GM10266 (cell line): ENCODE measurements around the gene STK33.

Source experiments
- DNase-seq: peaks from one replicate; pipeline ENCODE4 v3.0.0; 2012; ENCODE audit errors: extremely low spot score
- CTCF ChIP-seq: IDR thresholded peaks from 2 replicates; pipeline ENCODE4 v1.5.1; 2012; ENCODE audit warnings: mild to moderate bottlenecking, low read depth; ENCODE audit not compliant: control insufficient read depth, insufficient read depth; ENCODE audit errors: missing control alignments

STK33 gene

GRCh38 chr11:8603696-8604077 is 9.7 kb upstream of the STK33 start:
- DNase-seq, result no peak
- TF ChIP-seq CTCF, result no peak

DNA sequence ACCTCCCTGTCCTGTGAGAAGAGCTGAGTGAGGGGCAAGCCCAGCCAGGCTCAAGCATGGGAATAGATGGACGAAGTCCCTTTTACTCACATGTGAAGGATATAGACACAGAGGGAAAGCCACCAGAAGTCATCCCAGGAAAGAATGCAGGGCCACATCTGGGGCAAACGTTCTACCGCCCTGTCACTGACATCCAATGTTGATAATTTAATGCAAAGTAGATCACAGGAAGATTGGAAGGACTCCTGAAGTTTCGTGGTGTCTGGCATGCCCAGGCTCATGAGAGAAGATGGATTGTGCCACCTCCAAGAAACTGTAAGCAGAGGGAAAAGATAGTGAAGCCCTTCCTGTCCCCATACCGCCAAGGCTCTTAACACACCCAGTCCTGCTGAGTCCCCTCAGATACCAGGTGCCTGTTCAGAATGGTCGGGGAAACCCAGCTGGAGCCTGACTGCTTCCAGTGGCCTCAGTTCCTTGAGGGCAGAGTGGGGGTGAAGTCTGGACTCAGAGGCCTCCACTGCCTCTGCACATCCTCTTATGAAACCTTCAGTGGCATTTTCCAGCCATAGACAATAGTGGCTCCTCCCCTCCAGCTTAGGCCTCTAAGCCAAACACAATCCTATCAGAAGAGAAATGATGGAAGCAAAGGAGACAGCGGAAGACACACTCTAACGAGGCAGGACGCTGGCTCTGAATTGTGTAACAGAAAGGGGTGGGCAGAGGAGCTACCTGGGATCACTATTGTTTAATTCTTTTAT is 7.5 kb upstream of the STK33 start:
- no peak for DNase-seq
- TF ChIP-seq CTCF, result no peak

DNA sequence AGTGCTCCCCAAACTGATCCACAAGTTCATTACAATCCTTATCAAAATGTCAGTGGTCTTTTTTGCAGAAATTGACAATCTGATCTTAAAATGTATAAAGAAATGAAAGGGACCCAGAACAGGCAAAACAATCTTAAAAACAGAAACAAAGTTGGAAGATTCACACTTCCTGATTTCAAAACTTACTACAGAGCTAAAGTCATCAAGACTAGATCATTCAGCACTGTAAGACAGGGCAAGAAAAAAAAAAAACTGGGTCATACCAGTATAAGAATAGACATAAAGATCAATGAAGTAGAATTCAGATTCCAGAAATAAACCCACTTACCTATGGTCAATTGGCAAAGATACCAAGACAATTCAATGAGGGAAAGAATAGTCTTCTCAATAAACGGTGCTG is 4.5 kb upstream of the STK33 start:
- TF ChIP-seq CTCF, result no peak
- no peak for DNase-seq

DNA sequence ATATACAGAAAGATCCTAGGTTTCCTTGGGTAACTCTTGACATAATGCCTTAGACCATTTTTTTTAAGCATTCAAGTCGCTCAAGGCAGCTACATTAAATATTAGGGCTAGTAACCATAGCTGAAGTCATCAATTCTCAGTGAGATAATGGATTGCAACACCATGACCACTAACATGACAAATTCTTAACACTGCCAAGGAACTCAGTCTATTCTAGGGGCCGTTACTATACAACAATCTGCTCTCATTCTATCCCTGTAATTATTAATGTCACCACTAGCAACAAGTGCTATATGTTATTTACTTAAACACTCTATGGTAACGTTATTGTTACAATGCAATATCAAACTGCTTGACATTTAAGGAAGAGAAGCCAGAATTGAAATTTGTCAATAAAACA is 3.2 kb upstream of the STK33 start:
- no peak for DNase-seq
- no peak for TF ChIP-seq CTCF

DNA sequence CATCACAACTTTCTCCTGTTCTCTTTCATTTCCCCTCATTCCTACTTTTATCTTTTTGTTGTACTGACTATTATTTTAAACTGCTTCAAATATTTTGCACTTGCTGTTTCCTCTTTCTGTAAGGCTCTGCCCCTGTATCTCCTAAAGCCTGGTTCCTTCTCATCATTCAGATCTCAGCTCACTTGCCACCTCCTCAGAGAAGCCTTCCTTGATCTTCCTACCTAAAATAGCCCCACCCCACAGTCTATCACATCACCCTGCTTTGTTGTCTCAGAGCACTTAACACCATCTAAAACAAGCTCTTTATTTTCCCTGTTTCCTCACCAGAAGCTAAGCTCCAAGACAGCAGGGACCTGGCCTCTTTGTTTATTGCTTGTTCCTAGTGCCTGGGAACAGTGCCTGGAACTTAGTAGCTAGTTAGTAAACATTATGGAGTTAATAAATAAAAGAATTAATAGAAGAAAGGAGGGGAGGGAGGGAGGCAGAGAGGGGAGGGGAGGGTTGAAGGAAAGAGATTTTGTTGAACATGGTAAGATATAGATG is 2.5 kb upstream of the STK33 start:
- no peak for DNase-seq

GRCh38 chr11:8593455-8593854 is 573 bp downstream of the STK33 start:
- TF ChIP-seq CTCF, result no peak
- DNase-seq, result peak; percentile 36

More for the DNA sequence above, 2.5 kb upstream of the STK33 start:
- TF ChIP-seq CTCF, result no peak

- TF ChIP-seq CTCF, result no peak
- no peak for DNase-seq
These were observed 6.1 kb downstream of the STK33 start for GRCh38 chr11:8587915-8588314.
